ENCODE results near the gene BTBD6.
"Not testable (repeated sequence)": the region's sequence is repeated elsewhere in the genome, so short reads cannot be mapped to it uniquely, and the experiment has no call there.

Gene BTBD6

DNA sequence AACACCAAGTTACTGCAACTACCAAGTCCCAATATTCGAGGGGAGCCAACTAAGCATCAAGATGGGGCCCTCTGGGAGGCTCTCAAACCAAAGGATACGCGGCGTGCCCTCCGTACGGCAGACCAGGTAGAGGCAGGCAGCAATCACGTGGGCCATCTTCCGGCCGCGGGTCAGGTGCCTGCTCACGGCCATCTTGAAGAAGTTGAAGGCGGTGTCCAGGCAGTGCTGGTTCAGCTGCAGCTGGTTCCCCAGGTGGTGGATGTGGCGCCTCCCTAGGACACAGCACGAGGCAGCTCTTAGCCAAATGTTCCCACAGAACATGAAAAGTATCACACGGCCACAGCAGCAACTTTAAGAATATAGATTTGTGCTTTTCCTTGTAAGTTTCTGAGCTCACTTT is 24.3 kb downstream of the BTBD6 start:
- TF ChIP-seq, protein P1, sequence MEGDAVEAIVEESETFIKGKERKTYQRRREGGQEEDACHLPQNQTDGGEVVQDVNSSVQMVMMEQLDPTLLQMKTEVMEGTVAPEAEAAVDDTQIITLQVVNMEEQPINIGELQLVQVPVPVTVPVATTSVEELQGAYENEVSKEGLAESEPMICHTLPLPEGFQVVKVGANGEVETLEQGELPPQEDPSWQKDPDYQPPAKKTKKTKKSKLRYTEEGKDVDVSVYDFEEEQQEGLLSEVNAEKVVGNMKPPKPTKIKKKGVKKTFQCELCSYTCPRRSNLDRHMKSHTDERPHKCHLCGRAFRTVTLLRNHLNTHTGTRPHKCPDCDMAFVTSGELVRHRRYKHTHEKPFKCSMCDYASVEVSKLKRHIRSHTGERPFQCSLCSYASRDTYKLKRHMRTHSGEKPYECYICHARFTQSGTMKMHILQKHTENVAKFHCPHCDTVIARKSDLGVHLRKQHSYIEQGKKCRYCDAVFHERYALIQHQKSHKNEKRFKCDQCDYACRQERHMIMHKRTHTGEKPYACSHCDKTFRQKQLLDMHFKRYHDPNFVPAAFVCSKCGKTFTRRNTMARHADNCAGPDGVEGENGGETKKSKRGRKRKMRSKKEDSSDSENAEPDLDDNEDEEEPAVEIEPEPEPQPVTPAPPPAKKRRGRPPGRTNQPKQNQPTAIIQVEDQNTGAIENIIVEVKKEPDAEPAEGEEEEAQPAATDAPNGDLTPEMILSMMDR (IDR thresholded peaks at IDR 0.05; ENCODE audit: low read depth, low read length, missing control alignments): no peak
- no peak for DNase-seq (ENCODE audit: extremely low read depth, low read depth)
- H3K4me3 ChIP-seq (replicated peaks; ENCODE audit: low read depth, low read length): no peak overlapping the region

DNA sequence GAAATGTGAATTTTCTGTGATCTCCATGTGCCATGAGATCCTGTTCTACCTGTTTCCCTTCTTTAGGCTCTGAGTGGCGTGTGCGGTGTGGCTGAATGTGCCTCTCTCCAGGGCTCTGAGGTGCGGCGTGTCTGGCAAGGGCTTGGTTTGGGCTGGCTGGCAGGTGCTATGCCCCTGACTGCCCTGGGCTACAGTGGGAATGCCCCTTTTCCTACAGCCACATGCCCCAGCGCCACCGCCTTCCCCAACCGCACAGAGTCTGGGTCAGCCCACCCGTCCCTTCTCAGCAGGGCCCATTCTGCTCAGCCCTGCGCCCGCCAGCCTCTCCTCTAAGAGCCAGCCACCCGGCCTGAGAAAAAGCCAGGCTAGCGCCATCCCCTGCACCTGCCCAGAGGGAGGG is 24.7 kb downstream of the BTBD6 start:
- no peak for DNase-seq (ENCODE audit: extremely low read depth, low read depth)
- no peak overlapping the region for H3K4me3 ChIP-seq (replicated peaks; ENCODE audit: low read depth, low read length)
- TF ChIP-seq, protein P1 (IDR thresholded peaks at IDR 0.05; ENCODE audit: low read depth, low read length, missing control alignments): no peak

DNA sequence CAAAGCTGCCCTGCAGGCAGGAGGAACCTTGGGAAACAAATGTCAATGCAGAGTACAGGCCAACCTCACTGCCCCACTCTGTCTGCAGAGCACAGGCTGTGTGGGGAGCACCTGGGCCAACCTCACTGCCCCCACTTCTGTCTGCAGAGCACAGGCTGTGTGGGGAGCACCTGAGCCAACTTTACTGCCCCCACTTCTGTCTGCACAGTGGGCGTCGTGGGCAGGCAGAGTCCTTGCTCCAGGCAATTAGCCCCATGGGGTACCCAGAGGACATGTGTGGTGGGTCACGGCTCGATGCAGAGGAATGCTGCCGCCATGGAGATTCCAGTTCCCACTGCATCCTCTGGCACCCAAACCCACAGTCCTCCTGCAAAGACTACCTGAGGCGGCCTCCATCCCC is 26.3 kb downstream of the BTBD6 start:
- DNase-seq (ENCODE audit: extremely low read depth, low read depth): no peak
- TF ChIP-seq, protein P1 (IDR thresholded peaks at IDR 0.05; ENCODE audit: low read depth, low read length, missing control alignments): no peak

DNA sequence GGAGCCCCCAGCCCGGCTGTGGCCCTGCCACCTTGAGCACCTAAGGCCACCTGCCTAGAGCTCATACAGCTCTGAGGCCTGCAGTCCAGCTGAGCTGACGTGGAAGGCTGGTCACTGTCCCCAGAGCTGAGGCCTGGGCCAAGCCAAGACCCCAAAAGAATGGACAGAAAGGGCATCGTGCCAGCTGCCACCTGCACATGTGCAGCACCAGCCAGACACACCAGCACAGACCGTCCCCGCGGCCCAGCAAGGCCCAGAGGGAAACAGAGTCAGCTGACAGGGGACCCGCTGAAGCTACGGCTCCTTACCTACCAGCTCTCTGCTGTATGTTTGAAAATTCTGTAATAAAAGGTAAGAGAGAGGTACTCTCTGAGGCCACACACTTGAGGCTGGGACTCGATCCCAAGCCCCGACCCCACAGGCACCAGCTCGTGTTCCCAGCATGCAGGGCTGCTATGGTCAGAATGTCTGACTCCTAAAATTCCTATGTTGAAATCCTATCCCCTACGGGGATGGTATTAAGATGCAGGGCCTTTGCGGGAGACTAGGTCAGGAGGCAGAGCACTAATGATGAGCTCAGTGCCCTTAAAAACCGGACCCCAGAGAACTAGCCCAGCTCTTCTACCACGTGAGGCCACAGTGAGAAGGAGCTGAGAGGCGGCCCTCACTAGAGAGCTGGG is 27.1 kb downstream of the BTBD6 start:
- H3K4me3 ChIP-seq (replicated peaks; ENCODE audit: low read depth, low read length): no peak overlapping the region
- no peak for DNase-seq (ENCODE audit: extremely low read depth, low read depth)
- TF ChIP-seq, protein P1 (IDR thresholded peaks at IDR 0.05; ENCODE audit: low read depth, low read length, missing control alignments): no peak

More for the DNA sequence above, 26.3 kb downstream of the BTBD6 start:
- H3K4me3 ChIP-seq (replicated peaks; ENCODE audit: low read depth, low read length): no peak overlapping the region

DNA sequence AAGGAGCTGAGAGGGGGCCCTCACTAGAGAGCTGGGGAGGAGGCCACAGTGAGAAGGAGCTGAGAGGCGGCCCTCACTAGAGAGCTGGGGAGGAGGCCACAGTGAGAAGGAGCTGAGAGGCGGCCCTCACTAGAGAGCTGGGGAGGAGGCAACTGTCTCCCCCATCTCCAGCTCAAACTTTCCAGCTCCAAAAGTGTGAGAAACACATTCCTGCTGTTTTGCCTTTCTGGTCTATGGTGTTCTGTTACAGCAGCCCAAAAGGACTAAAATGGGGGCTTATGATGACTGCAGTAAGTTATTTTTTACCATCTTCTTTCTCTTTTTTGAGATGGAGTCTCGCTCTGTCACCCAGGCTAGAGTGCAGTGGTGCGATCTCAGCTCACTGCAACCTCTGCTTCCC is 29.1 kb downstream of the BTBD6 start:
- not testable (repeated sequence) for H3K4me3 ChIP-seq (replicated peaks; ENCODE audit: low read depth, low read length); DNase-seq (ENCODE audit: extremely low read depth, low read depth)

DNA sequence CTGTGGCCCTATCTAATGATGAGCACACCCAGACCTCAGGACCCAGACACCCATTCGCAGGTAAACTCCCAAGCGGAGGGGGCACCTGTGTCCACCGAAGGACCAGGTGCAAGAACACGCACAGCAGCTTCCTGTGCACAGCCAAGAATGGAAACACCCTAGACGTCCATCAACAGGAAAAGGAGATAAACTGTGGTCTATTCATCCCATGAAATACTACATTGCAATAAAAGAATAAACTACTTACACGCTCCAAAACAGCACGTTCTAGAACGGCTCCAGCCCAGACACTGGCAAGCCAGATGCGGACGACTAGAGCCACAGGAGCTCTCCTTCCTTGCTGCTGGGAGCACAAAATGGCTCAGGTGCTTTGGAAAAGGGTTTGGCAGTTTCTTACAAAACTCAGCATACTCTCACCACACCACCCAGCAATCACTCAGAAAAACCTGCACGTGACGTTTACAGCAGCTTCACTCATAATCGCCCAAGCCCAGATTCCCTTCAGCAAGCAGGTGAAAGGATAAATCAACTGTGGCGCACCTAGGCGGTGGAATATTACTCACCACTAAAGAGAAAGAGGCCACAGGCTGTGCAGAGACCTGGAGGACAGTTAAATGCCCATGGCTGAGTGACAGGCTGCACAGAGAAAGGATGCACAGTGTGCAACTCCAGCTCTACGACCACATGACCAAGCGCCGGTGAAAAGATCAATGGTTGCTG is 31.5 kb downstream of the BTBD6 start:
- no peak for DNase-seq (ENCODE audit: extremely low read depth, low read depth)
- TF ChIP-seq, protein P1 (IDR thresholded peaks at IDR 0.05; ENCODE audit: low read depth, low read length, missing control alignments): no peak
- no peak overlapping the region for H3K4me3 ChIP-seq (replicated peaks; ENCODE audit: low read depth, low read length)

DNA sequence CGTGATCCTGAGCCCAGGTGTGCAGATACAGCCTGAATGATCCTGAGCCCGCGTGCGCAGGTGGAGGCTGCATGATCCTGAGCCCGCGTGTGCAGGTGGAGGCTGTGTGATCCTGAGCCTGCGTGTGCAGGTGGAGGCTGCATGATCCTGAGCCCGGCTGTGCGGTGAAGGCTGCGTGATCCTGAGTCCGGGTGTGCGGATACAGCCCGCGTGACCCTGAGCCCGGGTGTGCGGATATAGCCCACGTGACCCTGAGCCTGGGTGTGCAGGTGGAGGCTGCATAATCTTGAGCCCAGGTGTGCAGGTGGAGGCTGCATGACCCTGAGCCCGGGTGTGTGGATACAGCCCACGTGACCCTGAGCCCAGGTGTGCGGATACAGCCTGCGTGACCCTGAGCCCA is 32.2 kb downstream of the BTBD6 start:
- TF ChIP-seq, protein P1 (IDR thresholded peaks at IDR 0.05; ENCODE audit: low read depth, low read length, missing control alignments): no peak
- no peak overlapping the region for H3K4me3 ChIP-seq (replicated peaks; ENCODE audit: low read depth, low read length)
- DNase-seq (ENCODE audit: extremely low read depth, low read depth): no peak

Measured in HFF-Myc (cell line).